GM23248 (cell line): ENCODE measurements around the gene MTFP1. TPM values are rescaled to one million over a fixed set of nuclear protein-coding genes. Genes with fewer than 3 reads are reported as not detected.

ENCODE experiments used
- DNase-seq: peaks from one replicate; pipeline ENCODE4 v3.0.0-alpha.2; 2015
- H2AFZ ChIP-seq: fragments of 200-600 bp; sonication (generic); 2 replicates; pipeline ENCODE4 v1.6.1; 2016; ENCODE audit warnings: antibody characterized with exemption
- H3F3A ChIP-seq: fragments of 200-600 bp; sonication (generic); 2 replicates; pipeline ENCODE4 v1.6.1; 2016; ENCODE audit warnings: mild to moderate bottlenecking, antibody characterized with exemption, mixed run types; ENCODE audit not compliant: insufficient read depth
- H3K27ac ChIP-seq: fragments of 200-600 bp; sonication (generic); 2 replicates; pipeline ENCODE4 v1.5.1; 2016; ENCODE audit warnings: mild to moderate bottlenecking
- H3K27me3 ChIP-seq: fragments of 200-600 bp; sonication (generic); replicated peaks from 2 replicates; pipeline ENCODE4 v1.6.1; 2016; ENCODE audit warnings: mild to moderate bottlenecking; ENCODE audit not compliant: insufficient read depth
- H3K36me3 ChIP-seq: fragments of 200-600 bp; sonication (generic); 2 replicates; pipeline ENCODE4 v1.6.1; 2016; ENCODE audit warnings: low read depth, mild to moderate bottlenecking
- H3K4me1 ChIP-seq: fragments of 200-600 bp; sonication (generic); 2 replicates; pipeline ENCODE4 v1.6.1; 2016; ENCODE audit warnings: mild to moderate bottlenecking; ENCODE audit not compliant: insufficient read depth
- H3K4me2 ChIP-seq: fragments of 200-600 bp; sonication (generic); one replicate; pipeline ENCODE4 v1.6.1; 2016; ENCODE audit warnings: mild to moderate bottlenecking; ENCODE audit not compliant: unreplicated experiment
- H3K4me3 ChIP-seq: fragments of 200-600 bp; sonication (generic); 2 replicates; pipeline ENCODE4 v1.5.1; 2016; ENCODE audit warnings: mild to moderate bottlenecking
- H3K79me2 ChIP-seq: fragments of 200-600 bp; sonication (generic); 2 replicates; pipeline ENCODE4 v1.6.1; 2016; ENCODE audit warnings: mild to moderate bottlenecking; ENCODE audit not compliant: insufficient read depth
- H3K9ac ChIP-seq: fragments of 200-600 bp; sonication (generic); 2 replicates; pipeline ENCODE4 v1.6.1; 2016; ENCODE audit warnings: mild to moderate bottlenecking
- H3K9me2 ChIP-seq: fragments of 200-600 bp; sonication (generic); 2 replicates; pipeline ENCODE4 v1.6.1; 2016; ENCODE audit warnings: mixed run types, mild to moderate bottlenecking, moderate library complexity; ENCODE audit not compliant: insufficient read depth
- H3K9me3 ChIP-seq: fragments of 200-600 bp; sonication (generic); one replicate; pipeline ENCODE4 v1.6.1; 2017; ENCODE audit warnings: low read depth
- H4K20me1 ChIP-seq: fragments of 200-600 bp; sonication (generic); 2 replicates; pipeline ENCODE4 v1.6.0; 2016; ENCODE audit not compliant: insufficient read depth
- EZH2 ChIP-seq: fragments of 200-600 bp; sonication (generic); IDR thresholded peaks from 2 replicates; pipeline ENCODE4 v1.6.1; 2018; ENCODE audit warnings: antibody characterized with exemption, mild to moderate bottlenecking; ENCODE audit not compliant: insufficient read depth, poor library complexity, severe bottlenecking
- EZH2phosphoT487 ChIP-seq: fragments of 200-600 bp; sonication (generic); IDR thresholded peaks from 2 replicates; pipeline ENCODE4 v1.6.1; 2018; ENCODE audit warnings: antibody characterized with exemption, moderate library complexity, mild to moderate bottlenecking, low read depth; ENCODE audit not compliant: insufficient read depth
- WGBS, 2 experiments: methylation state at CpG; one replicate each; pipeline ENCODE4 v1.1.6; 2015 to 2017; ENCODE audit warnings: low lambda C conversion rate in 2 of 2, low coverage in 1 of 2; ENCODE audit errors: missing lambda C conversion rate in 2 of 2; 5-methylcytosine and 5-hydroxymethylcytosine counted together
- in situ Hi-C: fragments of 300-500 bp; cut with MboI; formaldehyde crosslinking; loops from 2 replicates; pipeline ENCODE4 v1.15.0; 2020
- polyA plus RNA-seq: library from polyadenylated mRNA; unstranded; fragments of >200 nt; fragmentation: Nextera tagmentation; extraction: Ambion mirVana; gene quantifications from 2 replicates; pipeline ENCODE4 v1.2.1, GENCODE V29; 2016
- total RNA-seq: library from RNA; depleted of rRNA; stranded (reverse); fragments of >200 nt; shearing (Covaris generic); gene quantifications from 2 replicates; pipeline ENCODE4 v1.2.3, GENCODE V29; 2014

The MTFP1 gene
- total and polyA plus RNA-seq, 2 experiments from 2014 or later: 6.6 to 8.1 TPM

DNA sequence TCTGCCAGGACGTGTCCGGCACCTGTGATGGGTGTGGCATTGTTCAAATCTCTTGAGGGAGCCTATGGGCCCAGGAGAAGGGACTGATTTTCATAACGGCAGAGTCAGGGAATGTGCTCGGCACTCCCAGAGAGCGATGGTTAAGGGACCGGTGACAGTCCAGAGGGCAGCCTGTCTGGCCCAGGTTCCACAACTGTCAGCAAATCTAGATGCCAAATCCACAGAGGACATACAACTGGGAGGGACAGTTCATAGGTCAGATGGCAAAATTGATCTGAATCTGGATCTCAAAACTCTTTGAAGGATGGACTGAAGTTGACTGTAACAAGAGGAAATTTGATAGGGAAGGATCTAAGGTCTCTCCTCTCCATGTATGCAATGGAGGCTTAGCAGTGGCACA, 21.3 kb upstream of the MTFP1 start:
- H3K79me2 ChIP-seq: peaks cover 78% of the 10 kb centered on the region
- no peaks in the 10 kb centered on the region for H4K20me1 ChIP-seq
- H3K9ac ChIP-seq: no peak overlapping the region
- TF ChIP-seq EZH2phosphoT487 (no peak), EZH2 (no peak)
- H3K4me3 ChIP-seq: no peak overlapping the region
- H3K27me3 ChIP-seq: no peaks in the 10 kb centered on the region
- peaks cover 31% of the 10 kb centered on the region for H3K4me1 ChIP-seq
- H3K27ac ChIP-seq: no peak overlapping the region
- in situ Hi-C loops: no loop called here
- H3K9me3 ChIP-seq: no peaks in the 10 kb centered on the region
- peaks cover 12% of the 10 kb centered on the region; the same call in 1 of the 2 replicates for H3K36me3 ChIP-seq
- H3K9me2 ChIP-seq: no peaks in the 10 kb centered on the region
- DNase-seq: no peak
- WGBS, 2 experiments: 84 to 88% methylated on average over 6 of the region's 6 CpGs
- H2AFZ ChIP-seq: no peak overlapping the region
- H3K4me2 ChIP-seq: no peak overlapping the region
- peaks cover 29% of the 10 kb centered on the region for H3F3A ChIP-seq

DNA sequence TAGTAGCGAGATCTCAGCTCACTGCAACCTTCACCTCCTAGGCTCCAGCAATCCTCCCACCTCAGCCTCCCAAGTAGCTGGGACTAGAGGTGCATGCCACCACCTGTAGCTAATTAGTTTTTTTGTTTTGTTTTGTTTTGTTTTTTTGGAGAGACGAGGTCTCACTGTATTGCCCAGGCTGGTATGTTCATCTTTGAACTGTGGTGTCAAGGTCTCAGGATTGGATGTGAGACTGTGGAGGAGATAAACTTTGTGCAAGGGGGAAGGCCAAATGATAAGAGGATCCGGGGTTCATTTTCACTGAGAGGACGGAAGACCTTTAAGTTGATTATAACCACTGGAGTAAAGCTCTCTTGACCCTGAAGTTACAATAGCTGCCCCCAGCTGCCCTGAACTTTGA, 19.8 kb upstream of the MTFP1 start:
- Histone ChIP-seq H3K9me2 (no peaks in the 10 kb centered on the region), H3K9ac (no peak overlapping the region), H3F3A (peaks cover 36% of the 10 kb centered on the region), H3K4me1 (peaks cover 28% of the 10 kb centered on the region), H3K4me2 (no peak overlapping the region), H3K27me3 (no peaks in the 10 kb centered on the region), H3K9me3 (no peaks in the 10 kb centered on the region), H3K36me3 (peaks cover 26% of the 10 kb centered on the region), H3K27ac (no peak overlapping the region), H4K20me1 (no peaks in the 10 kb centered on the region), H3K79me2 (peaks cover 78% of the 10 kb centered on the region), H3K4me3 (no peak overlapping the region), H2AFZ (no peak overlapping the region)
- TF ChIP-seq EZH2phosphoT487 (no peak), EZH2 (no peak)
- in situ Hi-C loops: no loop called here
- no peak for DNase-seq
- 91 to 92% methylated on average over 4 of the region's 4 CpGs for WGBS, 2 experiments

DNA sequence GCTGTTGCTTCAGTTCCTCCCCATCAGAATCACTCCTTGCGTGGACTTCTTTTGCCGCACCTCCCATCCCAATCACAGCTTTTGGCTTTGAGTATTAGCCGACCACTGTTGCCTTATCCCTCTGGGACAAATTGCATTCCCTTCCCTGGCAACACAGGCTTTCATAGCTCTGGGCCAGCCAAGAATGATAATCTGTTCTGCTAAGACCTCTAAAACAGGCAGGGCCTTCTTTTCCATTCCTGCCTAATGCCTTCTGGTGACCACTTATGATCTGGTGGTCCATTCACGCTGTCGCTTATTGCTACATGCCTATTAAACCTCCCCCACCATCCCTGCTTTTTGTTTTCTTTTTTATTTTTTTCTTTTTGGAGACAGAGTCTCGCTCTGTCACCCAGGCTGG, 19.2 kb upstream of the MTFP1 start:
- no peak overlapping the region for H3K9ac ChIP-seq
- H3K79me2 ChIP-seq: peaks cover 75% of the 10 kb centered on the region
- in situ Hi-C loops: no loop called here
- H3K4me1 ChIP-seq: peaks cover 28% of the 10 kb centered on the region
- no peaks in the 10 kb centered on the region for H3K9me2 ChIP-seq
- no peaks in the 10 kb centered on the region for H4K20me1 ChIP-seq
- peaks cover 36% of the 10 kb centered on the region for H3F3A ChIP-seq
- H3K4me3 ChIP-seq: no peak overlapping the region
- no peak for DNase-seq
- no peak for TF ChIP-seq EZH2phosphoT487
- TF ChIP-seq EZH2: no peak
- H3K27me3 ChIP-seq: no peaks in the 10 kb centered on the region
- H3K9me3 ChIP-seq: no peaks in the 10 kb centered on the region
- H2AFZ ChIP-seq: no peak overlapping the region
- H3K27ac ChIP-seq: no peak overlapping the region
- H3K4me2 ChIP-seq: no peak overlapping the region
- WGBS, 2 experiments: 81 to 82% methylated on average over 6 of the region's 6 CpGs
- peaks cover 33% of the 10 kb centered on the region for H3K36me3 ChIP-seq

DNA sequence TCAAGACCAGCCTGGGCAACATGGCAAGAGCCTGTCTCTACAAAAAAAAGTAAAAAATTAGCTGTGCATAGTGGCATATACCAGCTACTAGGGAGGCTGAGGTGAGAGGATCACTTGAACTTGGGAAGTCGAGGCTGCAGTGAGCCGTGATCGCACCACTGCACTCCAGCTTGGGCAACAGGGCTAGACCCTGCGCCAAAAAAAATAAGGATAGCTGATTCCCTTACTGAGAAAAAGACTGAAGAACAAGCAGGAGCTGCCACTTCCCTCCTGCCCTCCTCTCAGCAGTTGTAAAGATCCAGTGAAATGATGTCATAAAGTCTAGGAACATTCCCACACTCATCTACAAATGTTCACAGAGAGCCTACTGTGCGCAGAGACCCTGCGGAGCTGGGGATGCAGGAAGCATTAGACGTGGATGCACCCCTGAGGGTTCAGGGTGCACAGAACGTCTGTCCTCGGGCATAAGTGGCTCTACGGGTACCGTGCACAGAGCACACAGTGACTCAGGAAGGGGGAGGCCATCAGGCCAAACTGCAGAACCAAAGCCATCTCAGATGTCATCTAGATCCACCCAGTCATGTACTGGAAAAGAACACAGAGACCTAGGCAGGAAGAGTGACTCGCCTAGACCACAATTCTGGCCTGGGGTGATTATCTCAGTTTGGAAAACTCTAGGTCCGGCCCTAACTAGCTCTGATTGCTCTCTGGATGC, 17.0 kb upstream of the MTFP1 start:
- in situ Hi-C loops: no loop called here
- no peak overlapping the region for H2AFZ ChIP-seq
- H3K27me3 ChIP-seq: no peaks in the 10 kb centered on the region
- H3K9me3 ChIP-seq: no peaks in the 10 kb centered on the region
- H3K79me2 ChIP-seq: peaks cover 67% of the 10 kb centered on the region
- peak; percentile 90 for DNase-seq
- H3K27ac ChIP-seq: peak overlapping the region; percentile 91
- peaks cover 39% of the 10 kb centered on the region for H3K36me3 ChIP-seq
- 0 out of 2 replicates have a peak overlapping the region, but pooled peaks have one; percentile 30 for H3K4me3 ChIP-seq
- H3K9me2 ChIP-seq: no peaks in the 10 kb centered on the region
- H3F3A ChIP-seq: peaks cover 49% of the 10 kb centered on the region
- H3K4me2 ChIP-seq: no peak overlapping the region
- no peaks in the 10 kb centered on the region for H4K20me1 ChIP-seq
- H3K9ac ChIP-seq: peak overlapping the region; percentile 69
- 50 to 51% methylated on average over 13 of the region's 13 CpGs for WGBS, 2 experiments
- peaks cover 21% of the 10 kb centered on the region for H3K4me1 ChIP-seq
- TF ChIP-seq EZH2: no peak
- no peak for TF ChIP-seq EZH2phosphoT487
